ELF-1 (cell line): ENCODE data around the gene MRPL16.
"Not testable (repeated sequence)": the region's sequence is repeated elsewhere in the genome, so short reads cannot be mapped to it uniquely, and the experiment has no call there.

Experiments
- DNase-seq: peaks from one replicate; pipeline ENCODE4 v3.0.0-alpha.2; 2016; ENCODE audit warnings: low read depth, low spot score

Gene MRPL16

GRCh38 chr11:59812220-59812619, 1.6 kb upstream of the MRPL16 start:
- DNase-seq = no peak

- DNase-seq = no peak
Measured at GRCh38 chr11:59810911-59811259, 307 bp upstream of the MRPL16 start.

- no peak for DNase-seq
Measured at GRCh38 chr11:59807047-59807610, 3.4 kb downstream of the MRPL16 start.

GRCh38 chr11:59804061-59804460, 6.5 kb downstream of the MRPL16 start:
- no peak for DNase-seq

- peak; percentile 37 for DNase-seq
Measured at GRCh38 chr11:59802639-59803176, 7.9 kb downstream of the MRPL16 start.

GRCh38 chr11:59801981-59802638, 8.5 kb downstream of the MRPL16 start:
- DNase-seq = peak; percentile 34

- no peak for DNase-seq
Measured at GRCh38 chr11:59801160-59801706, 9.3 kb downstream of the MRPL16 start.

GRCh38 chr11:59800390-59801025, 10.1 kb downstream of the MRPL16 start:
- DNase-seq = peak; percentile 13

GRCh38 chr11:59794417-59794816, 16.2 kb downstream of the MRPL16 start:
- no peak for DNase-seq

- no peak for DNase-seq
Measured at GRCh38 chr11:59792507-59792906, 18.1 kb downstream of the MRPL16 start.

- no peak for DNase-seq
Measured at GRCh38 chr11:59791639-59792038, 18.9 kb downstream of the MRPL16 start.

- DNase-seq = peak; percentile 23
Measured at GRCh38 chr11:59787816-59788215, 22.8 kb downstream of the MRPL16 start.

- DNase-seq = no peak
Measured at GRCh38 chr11:59787255-59787588, 23.4 kb downstream of the MRPL16 start.

GRCh38 chr11:59785818-59786217, 24.8 kb downstream of the MRPL16 start:
- DNase-seq = no peak

GRCh38 chr11:59784441-59784840, 26.1 kb downstream of the MRPL16 start:
- DNase-seq = not testable (repeated sequence)

GRCh38 chr11:59783632-59784090, 26.9 kb downstream of the MRPL16 start:
- no peak for DNase-seq

- DNase-seq = no peak
Measured at GRCh38 chr11:59782080-59782479, 28.5 kb downstream of the MRPL16 start.

GRCh38 chr11:59779487-59779886, 31.1 kb downstream of the MRPL16 start:
- no peak for DNase-seq

- no peak for DNase-seq
Measured at GRCh38 chr11:59778122-59778521, 32.5 kb downstream of the MRPL16 start.

GRCh38 chr11:59777104-59777503, 33.5 kb downstream of the MRPL16 start:
- DNase-seq = no peak

- DNase-seq = no peak
Measured at GRCh38 chr11:59776210-59777066, 34.1 kb downstream of the MRPL16 start.

GRCh38 chr11:59773083-59773440, 37.5 kb downstream of the MRPL16 start:
- DNase-seq = no peak
